Measurements from ENCODE around the gene PXMP2. TPM values are rescaled to one million over a fixed set of nuclear protein-coding genes. Genes with fewer than 3 reads are reported as not detected.

Gene PXMP2
- total RNA-seq, result 10 to 100 TPM; 23.3 to 26.0 TPM

DNA sequence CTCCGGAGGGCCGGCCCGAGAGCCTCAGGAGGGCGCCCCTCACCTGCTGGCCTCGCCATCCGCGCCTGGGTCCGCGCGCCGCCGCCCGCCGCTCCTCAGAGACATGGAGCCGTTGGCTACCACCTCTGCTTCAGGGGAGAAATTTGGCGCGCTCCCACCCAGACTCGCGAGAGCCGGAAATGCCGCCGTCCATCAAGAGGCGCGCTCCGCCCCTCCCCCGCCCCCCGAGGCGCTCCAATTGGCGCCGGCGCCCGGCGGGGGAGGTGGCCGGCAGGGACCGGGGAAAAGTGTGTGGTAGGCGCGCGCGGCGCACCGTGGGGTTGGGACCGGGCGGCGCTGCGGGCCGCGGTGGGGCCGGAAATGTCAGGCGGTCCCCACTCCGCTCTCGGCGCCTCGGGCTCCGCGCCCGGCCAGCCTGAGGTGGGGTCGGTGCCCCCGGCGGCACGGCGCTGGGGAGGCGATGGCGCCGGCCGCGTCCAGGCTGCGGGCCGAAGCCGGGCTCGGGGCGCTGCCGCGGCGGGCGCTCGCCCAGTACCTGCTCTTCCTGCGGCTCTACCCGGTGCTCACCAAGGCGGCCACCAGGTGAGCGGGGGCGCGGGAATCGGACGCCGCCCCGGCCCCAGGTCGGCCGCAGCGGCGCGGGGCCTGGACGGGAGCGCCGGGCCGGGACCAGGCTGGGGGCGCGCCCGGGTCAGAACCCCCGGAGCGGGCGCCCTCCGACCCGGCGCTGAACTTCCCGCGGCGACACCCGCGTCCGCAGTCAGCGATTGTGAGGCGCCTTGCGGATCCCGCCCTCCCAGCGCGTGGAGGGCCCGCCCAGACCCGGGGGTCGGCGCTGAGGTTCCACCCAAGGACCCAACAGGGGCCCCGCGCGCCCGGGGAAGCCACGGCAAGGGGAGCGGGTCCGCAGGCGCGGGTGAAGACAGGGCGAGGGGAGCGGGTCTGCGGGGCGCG lies at the start of gene PXMP2, which contains the start of gene POLE:
Gene PXMP2, plus strand, starts transcription at position 377 of the 954 bp plus-strand sequence. Its CDS starts 84 bp downstream, at position 461.
Gene POLE, minus strand, starts transcription at position 132 of the 954 bp plus-strand sequence. Its CDS starts 27 bp downstream, at position 105.
- Mint-ChIP-seq H3K9me3 (ENCODE audit: low read depth) (no peaks in the 10 kb centered on the region), H3K4me1 (peaks cover 26% of the 10 kb centered on the region), H3K4me3 (peak within 1 kb of the TSS; percentile 63), H3K27me3 (no peaks in the 10 kb centered on the region), H3K27ac (peak within 1 kb of the TSS; percentile 79), H3K36me3 (peaks cover 30% of the 10 kb centered on the region)
- DNase-seq, result peak; percentile 96
- CTCF ChIA-PET, result no interaction called here
- peak; percentile 95 for ATAC-seq

DNA sequence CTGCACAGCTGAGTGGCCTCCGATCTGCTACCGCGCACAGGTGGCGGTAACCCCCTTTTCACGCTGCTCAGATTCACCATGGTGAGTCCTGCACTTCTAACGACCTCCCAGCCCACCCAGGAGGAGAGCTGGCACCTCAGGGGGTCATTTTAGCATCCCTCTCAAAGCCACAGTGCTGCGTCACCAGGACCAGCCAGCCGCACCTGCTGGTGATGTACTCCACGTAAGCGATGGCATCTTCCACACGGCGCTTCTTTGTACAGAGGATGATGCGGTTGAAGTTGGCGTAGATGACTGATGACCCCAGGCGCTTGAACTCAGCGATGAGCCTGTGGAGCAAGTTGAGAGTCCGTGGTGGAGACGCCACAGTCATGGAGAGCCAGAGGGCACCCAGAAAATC lies 49.6 kb upstream of the PXMP2 start:
- Mint-ChIP-seq H3K9me3 (ENCODE audit: low read depth) (no peaks in the 10 kb centered on the region), H3K27me3 (no peaks in the 10 kb centered on the region), H3K27ac (no peak overlapping the region), H3K36me3 (peaks cover 58% of the 10 kb centered on the region), H3K4me3 (no peak overlapping the region), H3K4me1 (peaks cover 16% of the 10 kb centered on the region)
- DNase-seq (no peak), ATAC-seq (no peak)
- CTCF ChIA-PET, result interaction anchor here (1.2 to 1.5 kb wide), 2 partner anchors 11 to 37 kb away, joined by 3 to 4 read pairs; no protein-coding TSS in a partner anchor

DNA sequence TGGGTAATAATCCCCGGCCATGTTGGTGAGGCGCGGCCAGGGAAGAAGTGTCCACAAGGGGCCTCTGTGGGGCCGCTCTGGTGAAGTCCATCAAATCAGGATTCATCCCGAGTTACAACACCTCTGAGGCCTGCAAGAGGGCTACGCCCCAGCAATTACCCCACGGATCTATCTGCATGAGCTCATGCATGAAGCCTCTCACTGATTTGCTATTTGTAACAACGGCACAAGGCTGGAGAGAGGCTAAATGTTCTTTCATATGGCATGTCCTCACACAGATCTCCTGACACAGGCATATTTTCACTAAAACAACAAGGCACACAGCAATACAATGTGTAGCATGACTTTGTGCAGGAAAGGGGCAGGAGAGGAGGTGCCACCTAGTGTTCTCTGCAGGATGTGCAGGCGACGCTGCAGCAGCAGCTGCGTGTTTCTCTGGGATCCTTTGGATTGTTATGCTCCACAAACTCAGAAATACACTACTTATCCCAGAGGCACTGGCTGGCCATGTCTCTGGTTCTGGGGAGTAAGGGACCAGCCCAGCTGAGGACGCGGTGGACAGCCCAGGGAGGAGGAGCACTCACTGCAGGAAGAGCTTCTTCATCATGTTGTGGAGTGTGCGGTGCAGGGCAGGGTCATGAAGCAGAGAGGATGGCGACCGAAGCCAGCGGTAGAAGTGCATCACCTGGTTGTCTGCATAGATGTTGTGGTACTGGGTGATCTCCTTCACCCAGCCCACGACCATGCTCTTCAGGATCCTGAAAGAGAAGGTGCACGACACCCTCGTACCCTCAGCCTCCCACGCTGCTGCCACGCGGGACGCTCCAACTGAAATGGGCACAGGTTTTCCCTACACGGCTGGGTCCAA lies 48.6 kb upstream of the PXMP2 start:
- ATAC-seq, result no peak
- Mint-ChIP-seq H3K4me1 (peaks cover 16% of the 10 kb centered on the region), H3K27ac (no peak overlapping the region), H3K36me3 (peaks cover 51% of the 10 kb centered on the region), H3K4me3 (no peak overlapping the region), H3K9me3 (ENCODE audit: low read depth) (no peaks in the 10 kb centered on the region), H3K27me3 (no peaks in the 10 kb centered on the region)
- DNase-seq, result no peak
- CTCF ChIA-PET, result interaction anchor here (0.7 to 1.9 kb wide), 10 partner anchors 10 to 224 kb away, joined by 3 to 6 read pairs (median 3); no protein-coding TSS in a partner anchor

DNA sequence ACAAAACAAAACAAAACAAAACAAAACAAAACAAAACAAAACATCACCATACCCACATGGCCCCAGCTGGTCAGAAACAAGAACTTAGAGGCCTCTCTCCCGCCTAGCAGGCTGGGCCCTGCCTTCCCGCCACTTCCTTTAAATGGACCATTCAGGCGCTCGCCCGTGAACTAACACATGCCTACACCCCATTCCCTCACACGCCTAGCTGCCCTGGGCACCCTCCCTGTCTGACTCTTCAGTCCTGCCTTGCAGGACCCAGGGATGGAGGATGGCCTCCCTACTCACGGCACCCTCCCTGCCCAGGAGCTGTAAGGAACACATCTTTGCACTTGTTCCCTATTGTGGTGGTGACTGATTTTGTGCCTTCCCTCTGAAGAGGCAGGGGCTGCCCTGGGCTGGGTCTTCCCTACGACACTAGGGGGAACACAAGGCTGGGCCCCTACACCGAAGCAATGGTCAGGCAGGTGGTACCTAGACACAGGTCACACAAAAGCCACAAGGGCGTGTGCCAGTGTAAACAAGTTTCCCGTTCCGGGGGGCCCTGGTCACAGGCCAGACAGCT lies 47.3 kb upstream of the PXMP2 start:
- peaks cover 47% of the 10 kb centered on the region for H3K36me3 Mint-ChIP-seq
- DNase-seq, result no peak
- no peak overlapping the region for H3K27ac Mint-ChIP-seq
- H3K27me3 Mint-ChIP-seq, result no peaks in the 10 kb centered on the region
- ATAC-seq, result no peak
- H3K9me3 Mint-ChIP-seq (ENCODE audit: low read depth), result no peaks in the 10 kb centered on the region
- CTCF ChIA-PET, result interaction anchor here (0.9 to 1.9 kb wide), 2 partner anchors 24 to 79 kb away, joined by 3 to 6 read pairs; no protein-coding TSS in a partner anchor
- no peak overlapping the region for H3K4me3 Mint-ChIP-seq
- H3K4me1 Mint-ChIP-seq, result peaks cover 16% of the 10 kb centered on the region

DNA sequence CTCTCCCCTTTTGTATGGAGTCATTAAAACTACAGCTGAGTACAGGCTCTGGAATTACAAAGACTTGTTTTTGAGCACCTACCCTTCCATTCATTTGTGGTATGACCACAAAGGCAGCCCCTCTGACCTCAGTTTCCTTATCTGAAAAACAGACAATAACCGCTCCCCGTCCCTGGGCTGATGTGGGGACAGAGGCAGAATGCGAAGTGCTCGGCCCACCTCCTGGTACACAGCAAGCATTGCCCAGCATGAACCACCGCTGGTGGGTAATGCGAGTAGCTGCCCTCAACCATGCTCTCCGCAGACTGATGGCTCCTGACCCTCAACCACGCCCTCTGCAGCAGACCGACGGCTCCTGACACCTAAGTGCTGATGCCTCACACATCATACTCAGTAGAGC lies 46.5 kb upstream of the PXMP2 start:
- Mint-ChIP-seq H3K27me3 (no peaks in the 10 kb centered on the region), H3K36me3 (peaks cover 42% of the 10 kb centered on the region), H3K27ac (no peak overlapping the region), H3K9me3 (ENCODE audit: low read depth) (no peaks in the 10 kb centered on the region), H3K4me3 (no peak overlapping the region), H3K4me1 (peaks cover 16% of the 10 kb centered on the region)
- ATAC-seq (no peak), DNase-seq (no peak)
- CTCF ChIA-PET, result interaction anchor here (1.0 kb wide), 1 partner anchor 8 kb away, joined by 3 read pairs; no protein-coding TSS in a partner anchor

DNA sequence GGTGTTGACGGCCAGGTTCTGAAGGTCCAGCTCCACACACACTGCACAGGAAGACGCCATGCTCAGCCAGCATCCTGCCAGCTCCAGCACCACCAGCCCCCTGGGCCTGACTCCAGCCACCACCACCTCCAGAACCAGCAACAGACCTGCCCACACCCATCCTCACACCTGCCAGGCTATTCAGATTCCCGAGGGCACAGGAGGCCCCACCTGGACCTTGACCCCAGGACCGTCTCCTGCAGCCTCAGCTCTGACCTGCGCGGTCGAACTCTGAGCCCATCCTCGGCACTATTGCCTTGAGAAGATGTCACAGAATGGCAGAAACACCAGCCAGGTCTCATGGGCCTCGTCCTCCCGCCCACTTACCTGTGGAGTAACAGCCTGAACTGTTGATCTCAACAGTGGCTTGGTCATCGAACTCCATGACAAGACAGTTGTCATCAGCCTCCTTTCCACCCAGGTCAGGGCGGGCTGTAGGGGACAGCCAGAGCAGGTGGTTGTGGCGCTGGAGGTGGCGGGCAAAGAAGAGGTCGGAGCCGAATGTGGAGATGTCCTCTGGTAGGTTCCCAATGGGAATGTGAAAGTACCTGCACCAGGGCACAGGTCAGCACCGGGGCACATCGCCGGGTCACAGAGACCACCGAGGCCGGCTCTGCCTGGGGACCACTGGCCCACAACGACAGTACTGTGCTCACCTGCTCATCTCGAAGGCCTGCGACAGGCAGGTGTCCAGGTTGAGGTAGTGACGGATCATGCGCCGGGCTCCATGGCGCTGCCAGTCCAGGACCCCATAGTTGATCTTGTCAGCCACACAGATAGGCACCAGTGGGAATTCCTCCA lies 45.4 kb upstream of the PXMP2 start:
- Mint-ChIP-seq H3K4me3 (no peak overlapping the region), H3K27ac (no peak overlapping the region), H3K27me3 (no peaks in the 10 kb centered on the region), H3K36me3 (peaks cover 44% of the 10 kb centered on the region), H3K9me3 (ENCODE audit: low read depth) (no peaks in the 10 kb centered on the region), H3K4me1 (peaks cover 19% of the 10 kb centered on the region)
- no peak for DNase-seq
- ATAC-seq, result no peak
- CTCF ChIA-PET, result interaction anchor here (1.0 kb wide), 1 partner anchor 9 kb away, joined by 3 read pairs; no protein-coding TSS in a partner anchor

DNA sequence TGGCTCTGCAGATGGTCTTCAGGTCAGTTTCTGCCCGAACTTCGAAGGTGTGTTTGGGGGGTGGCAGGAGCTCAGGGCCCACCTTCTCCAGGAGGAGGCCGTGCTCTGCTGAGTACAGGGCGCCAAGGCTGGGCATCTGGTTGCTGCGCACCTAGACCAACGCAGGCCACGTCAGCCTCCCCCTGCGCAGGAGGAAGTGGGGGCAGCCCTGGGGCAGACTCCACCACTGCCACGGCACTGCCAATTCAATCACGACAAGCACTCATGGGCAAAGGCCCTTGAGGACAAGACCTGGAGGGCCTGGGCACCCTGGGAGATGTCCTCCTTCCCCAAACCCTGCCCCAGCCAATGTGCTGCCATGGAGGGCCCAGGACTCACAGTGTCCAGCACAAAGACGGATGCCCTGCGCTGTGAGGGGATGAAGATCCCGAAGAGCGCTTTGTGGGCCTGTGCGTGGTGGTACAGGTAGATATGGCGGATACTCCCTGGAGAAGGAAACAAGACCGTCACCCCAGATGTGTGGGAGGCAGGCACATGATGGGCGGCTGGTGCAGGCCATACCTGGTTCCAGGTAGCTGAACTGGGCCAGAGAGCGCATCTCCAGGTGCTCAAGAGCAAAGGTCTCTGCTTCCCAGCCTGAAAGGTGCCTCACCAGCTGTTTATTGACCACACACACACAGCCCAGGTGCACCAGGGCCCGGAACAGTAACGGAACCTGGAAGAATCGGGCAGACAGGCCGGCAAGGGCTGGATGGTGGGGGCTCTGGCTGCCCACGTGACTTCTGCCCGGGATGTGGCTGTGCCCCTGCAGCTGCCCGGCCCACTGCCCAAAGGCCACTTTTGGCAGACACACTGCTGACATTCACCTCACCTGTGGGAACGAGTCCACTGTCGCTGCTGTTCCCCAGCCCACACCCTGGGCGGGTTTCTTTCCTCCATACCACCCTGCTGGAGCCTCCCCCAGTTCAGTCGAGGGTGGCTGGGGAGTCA lies 44.2 kb upstream of the PXMP2 start:
- H3K36me3 Mint-ChIP-seq, result peaks cover 43% of the 10 kb centered on the region
- DNase-seq (no peak), ATAC-seq (no peak)

DNA sequence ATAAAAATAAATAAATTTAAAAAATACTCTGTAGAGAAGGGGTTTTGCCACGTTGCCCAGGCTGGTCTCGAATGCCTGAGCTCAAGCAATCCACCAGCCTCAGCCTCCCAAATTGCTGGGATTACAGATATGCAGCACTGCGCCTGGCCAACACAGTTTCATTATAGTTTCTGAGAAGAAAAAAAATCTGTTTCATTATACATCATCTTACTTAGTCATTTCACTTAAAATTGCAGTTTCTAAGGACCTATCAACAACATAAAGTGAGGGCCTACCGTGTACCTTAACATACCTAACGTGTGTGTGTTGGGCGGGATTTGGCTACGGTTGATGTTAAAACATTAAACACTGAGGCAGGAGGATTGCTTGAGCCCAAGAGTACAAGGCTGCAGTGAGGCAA lies 40.5 kb upstream of the PXMP2 start:
- ATAC-seq, result peak; percentile 39
- H3K27me3 Mint-ChIP-seq, result no peaks in the 10 kb centered on the region

More for the DNA sequence above, 44.2 kb upstream of the PXMP2 start:
- no peak overlapping the region for H3K27ac Mint-ChIP-seq
- H3K9me3 Mint-ChIP-seq (ENCODE audit: low read depth), result no peaks in the 10 kb centered on the region
- H3K4me1 Mint-ChIP-seq, result peaks cover 24% of the 10 kb centered on the region
- H3K27me3 Mint-ChIP-seq, result no peaks in the 10 kb centered on the region
- H3K4me3 Mint-ChIP-seq, result no peak overlapping the region
- CTCF ChIA-PET, result no interaction called here

DNA sequence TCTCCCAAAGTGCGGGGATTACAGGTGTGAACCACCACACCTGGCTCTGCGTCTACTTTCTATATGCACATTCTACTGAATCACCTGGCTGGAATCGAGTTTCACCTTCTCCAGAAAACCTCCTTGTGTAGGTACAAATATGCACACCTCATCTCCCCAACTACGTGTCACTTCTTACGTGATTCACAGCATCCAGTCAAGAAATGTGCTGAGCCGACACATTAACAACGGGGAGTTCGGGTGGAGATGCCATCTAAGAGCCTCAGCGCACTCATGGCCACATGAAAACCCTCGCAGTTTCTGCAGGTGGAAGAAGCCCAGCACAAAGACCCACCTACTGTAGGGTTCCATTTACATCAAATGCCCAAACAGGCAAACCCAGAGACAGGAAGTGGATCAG lies 39.5 kb upstream of the PXMP2 start:
- ATAC-seq (no peak), DNase-seq (no peak)
- CTCF ChIA-PET, result interaction anchor here (1.3 kb wide), 1 partner anchor 10 kb away, joined by 3 read pairs; no protein-coding TSS in a partner anchor
- no peaks in the 10 kb centered on the region for H3K27me3 Mint-ChIP-seq
- no peak overlapping the region for H3K4me3 Mint-ChIP-seq
- peaks cover 47% of the 10 kb centered on the region for H3K36me3 Mint-ChIP-seq
- H3K27ac Mint-ChIP-seq, result no peak overlapping the region
- H3K4me1 Mint-ChIP-seq, result peaks cover 14% of the 10 kb centered on the region
- H3K9me3 Mint-ChIP-seq (ENCODE audit: low read depth), result no peaks in the 10 kb centered on the region

More for the DNA sequence above, 40.5 kb upstream of the PXMP2 start:
- CTCF ChIA-PET, result no interaction called here
- Mint-ChIP-seq H3K4me3 (no peak overlapping the region), H3K36me3 (peaks cover 44% of the 10 kb centered on the region), H3K27ac (peak overlapping the region; percentile 42), H3K4me1 (peaks cover 15% of the 10 kb centered on the region), H3K9me3 (ENCODE audit: low read depth) (no peaks in the 10 kb centered on the region)
- DNase-seq, result no peak

DNA sequence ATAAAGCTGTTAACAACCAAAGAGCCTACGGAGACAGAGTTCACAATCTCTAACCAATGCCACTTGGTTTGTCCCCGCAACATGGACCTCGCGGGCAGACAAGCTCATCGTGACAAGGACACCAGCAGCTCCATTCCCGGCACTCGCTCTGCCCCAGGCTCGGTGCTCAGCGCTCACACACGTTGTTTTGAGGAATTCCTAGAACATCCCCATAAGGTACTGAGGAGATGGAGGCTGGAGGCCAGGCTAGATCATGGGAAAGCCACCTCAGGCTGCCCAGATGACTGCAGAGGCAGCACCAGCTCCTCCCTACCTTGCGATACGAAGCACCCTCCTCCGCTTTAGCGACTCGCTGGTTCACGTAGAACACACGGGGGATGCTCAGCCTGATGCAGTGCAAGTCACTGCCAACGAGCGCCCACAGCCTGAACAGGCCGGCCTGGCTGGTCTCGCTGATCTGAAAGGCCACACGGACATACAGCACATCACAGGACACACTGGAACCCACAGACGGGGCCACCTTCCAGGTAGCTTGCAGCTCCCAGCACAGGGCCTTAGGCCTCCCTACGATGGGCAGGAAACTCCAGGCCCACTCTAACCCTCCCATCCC lies 38.7 kb upstream of the PXMP2 start:
- ATAC-seq (no peak), DNase-seq (no peak)
- CTCF ChIA-PET, result interaction anchor here (1.3 kb wide), 1 partner anchor 11 kb away, joined by 3 read pairs; no protein-coding TSS in a partner anchor
- peaks cover 17% of the 10 kb centered on the region for H3K4me1 Mint-ChIP-seq
- no peaks in the 10 kb centered on the region for H3K27me3 Mint-ChIP-seq
- H3K9me3 Mint-ChIP-seq (ENCODE audit: low read depth), result no peaks in the 10 kb centered on the region
- no peak overlapping the region for H3K4me3 Mint-ChIP-seq
- H3K36me3 Mint-ChIP-seq, result peaks cover 51% of the 10 kb centered on the region
- no peak overlapping the region for H3K27ac Mint-ChIP-seq
